ENCODE results near the gene MSI1. TPM values are rescaled to one million over a fixed set of nuclear protein-coding genes. Genes with fewer than 3 reads are reported as not detected.

Gene MSI1
- total RNA-seq, 2 donors from 2014 or later, result 0.28 to 1.0 TPM

Other genes with a start within 250 kb of the MSI1 start
- gene GCN1, start 174.4 kb downstream of the MSI1 start, total RNA-seq, result 10 to 100 TPM; 50.2 to 52.5 TPM
- gene RPLP0, start 168.1 kb downstream of the MSI1 start, total RNA-seq, result 1,000 to 10,000 TPM; 1,277 to 1,372 TPM
- 100 to 1,000 TPM; 110 to 113 TPM for gene PXN, start 103.4 kb downstream of the MSI1 start, total RNA-seq
- over 10,000 TPM; 46,106 to 62,268 TPM for gene RNU4-2, start 77.3 kb downstream of the MSI1 start, total RNA-seq
- 1,000 to 10,000 TPM; 4,532 to 5,081 TPM for gene RNU4-1, start 75.9 kb downstream of the MSI1 start, total RNA-seq
- under 1 TPM; 0.69 to 0.71 TPM for gene SIRT4, start 66.8 kb downstream of the MSI1 start, total RNA-seq
- 1 to 10 TPM in 1 of 2 donors, not detected in 1; 2.0 TPM for gene PLA2G1B, start 41.4 kb downstream of the MSI1 start, total RNA-seq
- 100 to 1,000 TPM; 244 to 261 TPM for gene COX6A1, start 68.9 kb upstream of the MSI1 start, total RNA-seq
- gene TRIAP1, start 77.2 kb upstream of the MSI1 start, total RNA-seq, result 10 to 100 TPM; 13.9 to 15.7 TPM
- 10 to 100 TPM; 11.7 to 16.2 TPM for gene GATC, start 77.3 kb upstream of the MSI1 start, total RNA-seq
- 10 to 100 TPM; 83.5 to 84.4 TPM for gene SRSF9, start 100.6 kb upstream of the MSI1 start, total RNA-seq
- gene DYNLL1, start 126.9 kb upstream of the MSI1 start, total RNA-seq, result 100 to 1,000 TPM; 221 to 343 TPM
- 10 to 100 TPM; 15.7 to 21.5 TPM for gene COQ5, start 160.0 kb upstream of the MSI1 start, total RNA-seq
- 100 to 1,000 TPM; 219 to 226 TPM for gene RNF10, start 165.2 kb upstream of the MSI1 start, total RNA-seq
- 10 to 100 TPM; 19.6 to 28.9 TPM for gene POP5, start 212.2 kb upstream of the MSI1 start, total RNA-seq